ENCODE data around the gene RPAP3.

RPAP3 gene

DNA sequence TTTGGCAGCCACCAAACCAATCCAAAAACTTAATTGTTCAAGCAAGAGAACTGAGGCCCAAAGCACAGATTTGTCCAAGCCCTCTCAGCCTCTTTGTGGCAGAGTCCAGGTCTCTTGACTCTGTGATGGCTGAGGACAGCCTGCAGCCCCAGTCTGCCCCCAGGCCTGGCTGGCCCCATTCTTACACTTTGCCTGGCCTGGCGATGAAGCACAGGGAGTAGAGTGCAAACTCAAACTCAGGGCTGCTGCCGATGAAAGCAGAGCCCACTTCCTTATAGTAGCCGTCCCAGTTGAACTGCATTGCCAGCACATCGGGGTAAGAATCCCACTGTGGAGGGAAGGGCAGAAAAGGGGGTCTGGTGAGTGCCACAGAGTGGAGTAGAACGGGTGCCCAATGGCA is 5.6 kb upstream of the RPAP3 start:
- in situ Hi-C loops (cut with HindIII; ENCODE audit: low pct_unique_long_range_greater_than_20kb, low sequenced_read_pairs), result no loop called here
- TF ChIP-seq JUND (IDR thresholded peaks at IDR 0.05; ENCODE audit: low read depth), result no peak
- DNase-seq (ENCODE audit: low read depth in 1 of 2, low spot score in 1 of 2), result no peak

DNA sequence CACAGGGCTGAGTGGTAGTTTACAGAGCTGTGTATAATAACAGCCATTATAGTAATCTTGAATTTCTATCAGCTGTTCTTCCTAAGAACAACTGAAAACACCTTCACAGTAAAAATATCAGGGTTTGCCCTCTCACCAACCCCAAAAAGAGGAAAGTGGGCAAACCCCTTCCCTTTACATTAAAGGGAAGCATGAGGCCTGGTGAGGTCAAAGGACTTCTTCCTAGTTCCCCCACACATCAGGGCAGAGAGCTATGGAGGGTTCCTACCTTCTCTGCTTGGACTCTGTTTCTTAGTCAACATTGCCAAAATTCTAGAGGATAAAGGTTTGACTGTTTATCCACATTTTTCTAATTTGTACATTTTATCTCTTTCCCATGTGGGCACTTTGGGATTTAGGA is 4.4 kb upstream of the RPAP3 start:
- no peak for TF ChIP-seq JUND (IDR thresholded peaks at IDR 0.05; ENCODE audit: low read depth)
- no peak for DNase-seq (ENCODE audit: low read depth in 1 of 2, low spot score in 1 of 2)
- in situ Hi-C loops (cut with HindIII; ENCODE audit: low pct_unique_long_range_greater_than_20kb, low sequenced_read_pairs), result no loop called here

- TF ChIP-seq JUND (IDR thresholded peaks at IDR 0.05; ENCODE audit: low read depth), result no peak
- no peak for DNase-seq (ENCODE audit: low read depth in 1 of 2, low spot score in 1 of 2)
- in situ Hi-C loops (cut with HindIII; ENCODE audit: low pct_unique_long_range_greater_than_20kb, low sequenced_read_pairs), result no loop called here
Observed at GRCh38 chr12:47709671-47710070, 3.8 kb upstream of the RPAP3 start.

GRCh38 chr12:47709237-47709636 is 3.4 kb upstream of the RPAP3 start:
- in situ Hi-C loops (cut with HindIII; ENCODE audit: low pct_unique_long_range_greater_than_20kb, low sequenced_read_pairs), result no loop called here
- DNase-seq (ENCODE audit: low read depth in 1 of 2, low spot score in 1 of 2), result no peak
- no peak for TF ChIP-seq JUND (IDR thresholded peaks at IDR 0.05; ENCODE audit: low read depth)

DNA sequence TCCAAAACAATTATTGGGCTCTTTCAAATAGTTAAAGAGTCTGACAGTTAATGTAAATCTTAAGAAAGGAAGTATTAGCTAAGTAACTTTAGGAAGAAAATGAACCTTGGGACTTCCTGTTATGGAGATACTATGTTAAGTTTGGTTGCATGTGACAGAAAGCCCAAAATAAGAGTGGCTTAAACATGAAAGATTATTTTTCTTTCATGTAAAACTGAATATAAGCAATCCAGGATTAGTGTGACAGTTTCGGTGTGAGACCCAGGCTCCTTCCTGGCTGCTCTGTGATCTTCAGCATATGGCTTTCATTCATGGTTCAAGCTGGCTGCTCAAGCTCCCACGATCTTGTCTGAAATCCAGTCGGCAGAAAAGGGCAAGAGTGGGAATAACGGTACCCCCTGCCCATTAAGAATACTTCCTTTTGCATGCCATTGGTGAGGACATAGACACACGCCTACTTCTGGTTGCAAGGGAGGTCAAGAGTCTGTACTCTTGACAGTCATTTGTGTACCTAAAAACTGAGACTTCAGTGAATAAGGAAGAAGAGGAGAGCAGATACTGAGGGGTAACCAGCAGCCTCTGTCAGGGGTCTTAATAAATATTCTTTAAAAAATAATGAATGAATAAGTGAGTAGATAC is 2.2 kb upstream of the RPAP3 start:
- in situ Hi-C loops (cut with HindIII; ENCODE audit: low pct_unique_long_range_greater_than_20kb, low sequenced_read_pairs), result no loop called here
- TF ChIP-seq JUND (IDR thresholded peaks at IDR 0.05; ENCODE audit: low read depth), result no peak
- no peak for DNase-seq (ENCODE audit: low read depth in 1 of 2, low spot score in 1 of 2)

DNA sequence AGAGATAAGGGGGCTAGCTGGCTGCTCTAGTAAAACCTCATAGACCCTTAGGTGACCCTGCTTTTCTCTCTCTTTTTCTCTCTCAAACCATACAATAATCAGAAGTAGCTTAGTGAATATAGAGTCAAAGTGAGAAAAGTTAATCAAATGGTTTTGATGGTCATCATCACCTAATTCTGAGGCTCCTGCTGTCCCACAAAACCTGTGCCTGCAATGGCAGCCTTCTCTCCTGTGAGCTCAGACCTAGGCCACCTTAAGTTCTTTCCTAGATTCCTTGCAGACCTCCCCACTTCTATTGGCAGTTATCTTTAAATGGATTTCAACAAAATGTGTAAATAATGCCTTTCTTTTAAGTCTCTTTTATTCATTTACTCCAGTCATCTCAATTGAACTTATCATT is 1.5 kb upstream of the RPAP3 start:
- no peak for DNase-seq (ENCODE audit: low read depth in 1 of 2, low spot score in 1 of 2)
- no peak for TF ChIP-seq JUND (IDR thresholded peaks at IDR 0.05; ENCODE audit: low read depth)
- in situ Hi-C loops (cut with HindIII; ENCODE audit: low pct_unique_long_range_greater_than_20kb, low sequenced_read_pairs), result no loop called here

GRCh38 chr12:47705229-47705565 is 633 bp downstream of the RPAP3 start:
- TF ChIP-seq JUND (IDR thresholded peaks at IDR 0.05; ENCODE audit: low read depth), result no peak
- in situ Hi-C loops (cut with HindIII; ENCODE audit: low pct_unique_long_range_greater_than_20kb, low sequenced_read_pairs), result no loop called here
- DNase-seq (ENCODE audit: low read depth in 1 of 2, low spot score in 1 of 2), result peak in 1 of 2 experiments; percentile 7

GRCh38 chr12:47704719-47705118 is 1.1 kb downstream of the RPAP3 start:
- in situ Hi-C loops (cut with HindIII; ENCODE audit: low pct_unique_long_range_greater_than_20kb, low sequenced_read_pairs), result no loop called here
- no peak for TF ChIP-seq JUND (IDR thresholded peaks at IDR 0.05; ENCODE audit: low read depth)
- DNase-seq (ENCODE audit: low read depth in 1 of 2, low spot score in 1 of 2), result no peak

GRCh38 chr12:47700263-47700662 is 5.6 kb downstream of the RPAP3 start:
- in situ Hi-C loops (cut with HindIII; ENCODE audit: low pct_unique_long_range_greater_than_20kb, low sequenced_read_pairs), result no loop called here

GRCh38 chr12:47698631-47699030 is 7.2 kb downstream of the RPAP3 start:
- in situ Hi-C loops (cut with HindIII; ENCODE audit: low pct_unique_long_range_greater_than_20kb, low sequenced_read_pairs), result no loop called here
- no peak for DNase-seq (ENCODE audit: low read depth in 1 of 2, low spot score in 1 of 2)
- TF ChIP-seq JUND (IDR thresholded peaks at IDR 0.05; ENCODE audit: low read depth), result no peak

More at GRCh38 chr12:47700263-47700662, 5.6 kb downstream of the RPAP3 start:
- TF ChIP-seq JUND (IDR thresholded peaks at IDR 0.05; ENCODE audit: low read depth), result no peak
- no peak for DNase-seq (ENCODE audit: low read depth in 1 of 2, low spot score in 1 of 2)

DNA sequence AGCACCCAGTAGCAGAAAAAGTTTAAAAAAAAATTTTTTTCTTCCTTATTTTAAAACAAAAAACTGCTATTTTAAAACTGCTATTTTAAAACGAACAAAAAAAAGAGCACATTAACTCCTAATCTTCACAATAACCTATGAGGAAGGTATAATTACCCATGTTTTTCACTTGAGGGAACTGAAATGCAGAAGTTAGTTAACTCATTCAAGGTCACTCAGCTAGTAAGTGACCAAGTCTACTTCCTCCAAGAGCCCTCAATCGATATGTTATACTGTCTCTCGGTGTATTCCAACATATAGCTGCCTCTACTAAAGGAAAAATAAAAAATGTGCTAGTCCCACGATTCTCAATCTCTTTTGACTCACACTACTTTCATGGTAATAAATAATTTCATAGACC is 7.8 kb downstream of the RPAP3 start:
- TF ChIP-seq JUND (IDR thresholded peaks at IDR 0.05; ENCODE audit: low read depth), result no peak
- DNase-seq (ENCODE audit: low read depth in 1 of 2, low spot score in 1 of 2), result no peak
- in situ Hi-C loops (cut with HindIII; ENCODE audit: low pct_unique_long_range_greater_than_20kb, low sequenced_read_pairs), result no loop called here

GRCh38 chr12:47689215-47689614 is 16.6 kb downstream of the RPAP3 start:
- no peak for TF ChIP-seq JUND (IDR thresholded peaks at IDR 0.05; ENCODE audit: low read depth)
- no peak for DNase-seq (ENCODE audit: low read depth in 1 of 2, low spot score in 1 of 2)
- in situ Hi-C loops (cut with HindIII; ENCODE audit: low pct_unique_long_range_greater_than_20kb, low sequenced_read_pairs), result no loop called here

DNA sequence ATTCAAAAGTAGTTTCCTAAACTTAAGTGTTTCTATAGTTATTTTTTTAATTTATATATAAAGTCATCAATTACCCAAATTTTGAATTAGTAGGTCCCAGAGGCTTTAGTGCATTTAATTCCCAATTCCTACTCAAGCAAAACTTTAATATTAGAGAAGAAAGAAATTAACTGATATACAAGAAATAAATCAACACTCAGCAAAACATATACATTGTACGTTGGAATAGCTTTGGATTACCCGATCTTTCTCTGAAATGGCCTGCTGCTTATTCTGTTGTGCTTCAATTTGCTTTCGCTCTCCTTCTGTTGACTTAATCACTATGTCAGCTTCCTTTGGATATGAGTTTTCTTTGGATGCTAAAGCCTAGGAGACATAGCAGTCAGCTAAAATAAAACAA is 18.2 kb downstream of the RPAP3 start:
- no peak for TF ChIP-seq JUND (IDR thresholded peaks at IDR 0.05; ENCODE audit: low read depth)
- DNase-seq (ENCODE audit: low read depth in 1 of 2, low spot score in 1 of 2), result no peak
- in situ Hi-C loops (cut with HindIII; ENCODE audit: low pct_unique_long_range_greater_than_20kb, low sequenced_read_pairs), result no loop called here

DNA sequence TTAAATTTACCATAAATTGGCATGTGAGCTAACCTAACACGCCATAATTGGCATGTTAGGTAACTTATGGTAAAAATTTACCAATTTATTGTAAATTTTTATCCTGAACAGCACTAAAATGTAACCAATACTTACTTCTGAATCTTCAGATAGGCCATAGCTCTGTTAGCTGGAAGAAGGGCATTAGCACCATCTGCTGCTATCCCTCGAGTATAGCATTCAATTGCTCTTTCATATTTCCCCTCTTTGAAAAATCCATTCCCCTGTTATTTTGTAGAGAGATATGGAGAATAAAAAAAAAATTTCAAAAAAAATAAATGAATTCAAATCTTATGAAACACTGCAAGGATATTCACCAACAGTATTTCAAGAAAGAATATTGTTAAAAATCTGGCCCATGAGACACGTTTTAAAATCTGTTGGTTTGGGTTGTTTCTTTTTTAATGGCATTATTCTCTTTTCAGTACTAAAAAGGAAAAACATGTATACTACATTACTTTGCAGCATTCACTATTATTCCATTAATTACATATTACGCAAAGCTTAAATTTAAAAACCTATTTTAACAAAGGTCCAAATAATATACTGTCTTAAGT is 19.1 kb downstream of the RPAP3 start:
- peak; percentile 57 to 61 for DNase-seq (ENCODE audit: low read depth in 1 of 2, low spot score in 1 of 2)
- TF ChIP-seq JUND (IDR thresholded peaks at IDR 0.05; ENCODE audit: low read depth), result no peak
- in situ Hi-C loops (cut with HindIII; ENCODE audit: low pct_unique_long_range_greater_than_20kb, low sequenced_read_pairs), result no loop called here
